GM12875 (cell line): ENCODE measurements around the gene GCSAML.
"Not testable (repeated sequence)": the region's sequence is repeated elsewhere in the genome, so short reads cannot be mapped to it uniquely, and the experiment has no call there.

Experiments used
- H3K4me3 ChIP-seq: one replicate; pipeline ENCODE4 v1.5.1; 2011; ENCODE audit warnings: low read depth, low read length, control low read depth
- TF ChIP-seq, protein P1 (sequence below): IDR thresholded peaks from 2 replicates; pipeline ENCODE4 v1.5.1; 2011; ENCODE audit warnings: low read depth, mild to moderate bottlenecking, control low read depth, inconsistent platforms, low read length, moderate library complexity, borderline replicate concordance; ENCODE audit not compliant: insufficient read depth

Gene GCSAML

DNA sequence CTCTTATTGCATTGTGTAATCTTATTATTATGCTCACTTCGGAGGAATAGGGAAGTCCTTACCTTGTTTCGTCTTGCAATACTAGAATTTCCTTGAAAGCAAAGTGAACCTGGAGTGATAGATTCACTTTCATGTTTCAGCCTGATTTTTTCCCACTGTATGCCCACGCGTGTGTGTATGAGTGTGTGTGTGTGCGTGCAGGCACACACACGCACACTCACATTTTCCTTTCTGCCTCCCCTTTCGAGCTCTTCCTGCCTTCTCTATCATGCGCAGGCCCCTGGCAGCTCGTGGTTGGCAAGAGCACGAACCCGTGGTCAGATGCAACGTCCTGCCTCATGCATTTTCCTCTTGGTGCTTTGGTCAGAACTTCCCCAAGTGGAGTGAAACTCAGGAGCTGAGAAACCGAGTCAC, at the start of gene GCSAML:
TSS of gene GCSAML (plus strand) at position 366 of the 414 bp plus-strand sequence. CDS start 58 bp downstream, outside the sequence.
- TF ChIP-seq, protein P1, sequence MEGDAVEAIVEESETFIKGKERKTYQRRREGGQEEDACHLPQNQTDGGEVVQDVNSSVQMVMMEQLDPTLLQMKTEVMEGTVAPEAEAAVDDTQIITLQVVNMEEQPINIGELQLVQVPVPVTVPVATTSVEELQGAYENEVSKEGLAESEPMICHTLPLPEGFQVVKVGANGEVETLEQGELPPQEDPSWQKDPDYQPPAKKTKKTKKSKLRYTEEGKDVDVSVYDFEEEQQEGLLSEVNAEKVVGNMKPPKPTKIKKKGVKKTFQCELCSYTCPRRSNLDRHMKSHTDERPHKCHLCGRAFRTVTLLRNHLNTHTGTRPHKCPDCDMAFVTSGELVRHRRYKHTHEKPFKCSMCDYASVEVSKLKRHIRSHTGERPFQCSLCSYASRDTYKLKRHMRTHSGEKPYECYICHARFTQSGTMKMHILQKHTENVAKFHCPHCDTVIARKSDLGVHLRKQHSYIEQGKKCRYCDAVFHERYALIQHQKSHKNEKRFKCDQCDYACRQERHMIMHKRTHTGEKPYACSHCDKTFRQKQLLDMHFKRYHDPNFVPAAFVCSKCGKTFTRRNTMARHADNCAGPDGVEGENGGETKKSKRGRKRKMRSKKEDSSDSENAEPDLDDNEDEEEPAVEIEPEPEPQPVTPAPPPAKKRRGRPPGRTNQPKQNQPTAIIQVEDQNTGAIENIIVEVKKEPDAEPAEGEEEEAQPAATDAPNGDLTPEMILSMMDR = no peak
- no peak within 1 kb of the TSS for H3K4me3 ChIP-seq

DNA sequence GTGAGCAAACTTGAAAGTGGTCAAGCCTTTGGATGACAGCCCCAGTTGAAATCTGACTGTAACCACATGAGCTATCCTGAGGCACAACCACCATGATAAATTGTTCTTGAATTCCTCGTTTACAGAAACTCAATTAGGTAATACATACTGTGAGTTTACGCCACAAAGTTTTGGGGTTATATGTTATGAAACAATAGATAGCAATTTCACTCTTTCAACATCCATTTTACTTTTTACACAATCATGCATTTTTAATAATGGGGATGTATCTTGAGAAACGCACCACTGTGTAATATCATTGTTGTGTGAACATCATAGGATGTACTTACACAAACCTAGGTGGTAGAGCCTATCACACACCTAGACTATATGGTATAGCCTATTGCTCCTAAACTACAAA, 48.1 kb upstream of the GCSAML start:
- H3K4me3 ChIP-seq = no peak overlapping the region
- TF ChIP-seq, protein P1 = no peak

DNA sequence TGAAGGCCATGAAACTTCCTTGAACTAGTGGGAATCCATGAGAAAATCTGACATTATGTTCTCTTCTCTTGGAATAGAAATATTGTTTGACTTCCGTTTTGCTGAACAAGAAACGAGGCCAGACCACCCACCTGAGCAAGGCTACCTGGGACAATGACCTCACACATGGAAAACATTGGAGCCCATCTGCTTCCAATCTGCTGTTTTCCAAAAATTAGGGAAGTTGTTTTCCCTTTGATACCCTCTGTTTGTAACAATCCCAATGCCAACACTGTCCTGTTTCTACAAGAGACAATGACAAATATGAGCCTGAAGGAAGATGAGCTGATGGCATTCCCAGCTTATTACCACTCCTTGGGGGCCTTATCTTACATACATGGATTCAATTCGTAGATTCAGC, 42.1 kb upstream of the GCSAML start:
- TF ChIP-seq, protein P1 = no peak
- H3K4me3 ChIP-seq = no peak overlapping the region

DNA sequence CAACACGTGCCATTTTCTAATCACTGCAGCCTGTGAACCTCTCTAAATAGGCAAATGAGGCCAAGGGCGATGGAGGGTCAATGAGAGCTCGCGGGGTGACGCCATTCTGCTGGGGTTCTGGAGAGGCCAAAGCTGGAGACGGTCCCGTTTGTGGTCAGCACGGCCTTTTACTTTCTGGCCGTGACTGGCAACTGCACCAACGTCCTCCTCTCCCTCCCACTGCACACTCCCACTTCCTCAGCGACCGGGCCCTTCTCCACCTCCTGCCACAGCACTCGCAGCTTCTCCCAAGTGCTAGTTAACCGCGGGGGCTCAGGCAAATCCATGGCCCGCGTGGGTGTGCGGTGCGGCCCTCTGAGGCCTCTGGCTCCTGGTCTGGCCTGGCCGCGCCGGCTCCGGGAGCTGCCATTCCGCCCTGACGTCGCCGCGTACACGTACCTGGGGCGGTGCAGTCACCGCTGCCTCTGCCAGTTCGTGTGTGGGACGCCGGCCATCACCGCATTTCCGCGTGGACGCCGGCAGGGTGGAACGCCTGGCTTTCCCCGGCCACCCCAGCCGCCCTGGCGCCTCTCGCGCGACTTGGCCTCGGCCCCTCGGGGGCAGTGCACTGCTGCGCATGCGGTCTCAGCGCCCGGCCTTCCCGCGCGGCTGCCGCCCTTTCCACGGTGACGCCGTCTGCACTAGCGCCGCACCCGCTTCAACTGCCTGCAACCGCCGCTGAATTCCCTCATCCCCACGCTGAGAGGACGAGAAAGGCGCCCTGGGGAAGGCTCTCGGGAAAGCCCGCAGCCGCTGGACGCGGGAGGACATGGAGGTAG, 30.9 kb upstream of the GCSAML start:
- H3K4me3 ChIP-seq = no peak overlapping the region
- TF ChIP-seq, protein P1 = no peak

DNA sequence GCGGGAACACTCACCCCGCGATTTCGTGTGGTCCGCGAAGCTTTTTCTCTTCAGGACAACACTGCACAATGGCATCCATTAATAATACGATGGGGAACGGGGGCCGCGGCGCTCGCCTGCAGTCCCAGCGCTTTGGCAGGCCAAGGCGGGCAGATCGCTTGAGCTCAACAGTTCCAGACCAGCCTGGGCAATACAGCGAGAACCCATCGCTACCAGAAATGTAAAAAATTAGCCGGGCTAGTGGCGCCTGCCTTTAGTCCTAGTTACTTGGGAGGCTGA, 30.4 kb upstream of the GCSAML start:
- TF ChIP-seq, protein P1 = no peak
- no peak overlapping the region for H3K4me3 ChIP-seq

DNA sequence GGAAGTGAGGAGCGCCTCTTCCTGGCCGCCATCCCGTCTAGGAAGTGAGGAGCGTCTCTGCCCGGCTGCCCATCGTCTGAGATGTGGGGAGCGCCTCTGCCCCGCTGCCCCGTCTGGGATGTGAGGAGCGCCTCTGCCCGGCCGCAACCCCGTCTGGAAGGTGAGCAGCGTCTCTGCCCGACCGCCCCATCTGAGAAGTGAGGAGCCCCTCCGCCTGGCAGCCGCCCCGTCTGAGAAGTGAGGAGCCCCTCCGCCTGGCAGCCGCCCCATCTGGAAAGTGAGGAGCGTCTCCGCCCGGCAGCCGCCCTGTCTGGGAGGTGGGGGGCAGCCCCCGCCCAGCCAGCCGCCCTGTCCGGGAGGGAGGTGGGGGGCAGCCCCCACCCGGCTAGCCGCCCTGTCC, 27.0 kb upstream of the GCSAML start:
- not testable (repeated sequence) for H3K4me3 ChIP-seq

DNA sequence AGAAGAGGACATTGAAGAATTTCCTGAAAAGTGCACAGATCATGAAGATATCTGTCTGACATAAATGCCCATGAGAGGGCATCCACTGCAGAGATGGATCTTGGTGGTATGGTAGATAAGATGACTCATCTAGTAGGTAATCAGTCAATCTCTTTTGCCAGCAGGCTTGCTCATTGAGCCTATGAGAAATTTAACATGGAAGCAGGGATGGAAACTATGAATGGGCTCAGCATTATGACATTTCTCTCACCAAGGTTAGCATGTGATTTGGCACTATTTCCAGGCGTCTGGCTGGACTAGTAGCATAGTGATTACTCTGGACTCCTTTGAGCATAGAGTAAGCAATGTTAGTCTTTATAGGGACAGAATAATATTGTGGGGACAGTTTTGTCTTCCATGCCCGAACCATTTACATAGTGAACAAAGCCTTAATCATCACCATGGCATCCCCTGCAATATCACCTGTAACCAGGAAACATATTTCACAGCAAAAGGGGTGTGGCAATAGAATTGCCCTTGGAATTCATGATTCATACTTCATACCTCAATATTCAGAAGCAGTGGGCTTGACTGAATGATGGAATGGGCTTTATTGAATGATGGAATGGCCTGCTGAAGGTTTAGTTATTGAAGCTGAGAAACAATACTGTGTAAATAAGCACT, 20.0 kb upstream of the GCSAML start:
- TF ChIP-seq, protein P1 = no peak
- H3K4me3 ChIP-seq = no peak overlapping the region
